GM12874 (cell line): ENCODE results near the gene NADK.
A peak's percentile ranks its signal among the peaks of the same experiment; 100 is the strongest.

ENCODE experiments used
- CTCF ChIP-seq: IDR thresholded peaks from 2 replicates; pipeline ENCODE4 v1.5.1; 2011; ENCODE audit warnings: low read depth, mild to moderate bottlenecking, control low read depth, low read length, moderate library complexity; ENCODE audit not compliant: insufficient read depth

Gene NADK

GRCh38 chr1:1797731-1798341 is 19.6 kb upstream of the NADK start:
- no peak for TF ChIP-seq CTCF

GRCh38 chr1:1796466-1796865 is 18.2 kb upstream of the NADK start:
- peak; percentile 35 for TF ChIP-seq CTCF

GRCh38 chr1:1794999-1795398 is 16.7 kb upstream of the NADK start:
- no peak for TF ChIP-seq CTCF

- TF ChIP-seq CTCF: no peak
These were observed 15.4 kb upstream of the NADK start for GRCh38 chr1:1793481-1794244.

- TF ChIP-seq CTCF: peak; percentile 45; the same call in 1 of the 2 replicates
These were observed 10.6 kb upstream of the NADK start for GRCh38 chr1:1788646-1789431.

GRCh38 chr1:1788136-1788535 is 9.9 kb upstream of the NADK start:
- TF ChIP-seq CTCF: no peak
